ENCODE measurements around the gene THOC1. TPM values are rescaled to one million over a fixed set of nuclear protein-coding genes. Genes with fewer than 3 reads are reported as not detected.

THOC1 gene, protein sequence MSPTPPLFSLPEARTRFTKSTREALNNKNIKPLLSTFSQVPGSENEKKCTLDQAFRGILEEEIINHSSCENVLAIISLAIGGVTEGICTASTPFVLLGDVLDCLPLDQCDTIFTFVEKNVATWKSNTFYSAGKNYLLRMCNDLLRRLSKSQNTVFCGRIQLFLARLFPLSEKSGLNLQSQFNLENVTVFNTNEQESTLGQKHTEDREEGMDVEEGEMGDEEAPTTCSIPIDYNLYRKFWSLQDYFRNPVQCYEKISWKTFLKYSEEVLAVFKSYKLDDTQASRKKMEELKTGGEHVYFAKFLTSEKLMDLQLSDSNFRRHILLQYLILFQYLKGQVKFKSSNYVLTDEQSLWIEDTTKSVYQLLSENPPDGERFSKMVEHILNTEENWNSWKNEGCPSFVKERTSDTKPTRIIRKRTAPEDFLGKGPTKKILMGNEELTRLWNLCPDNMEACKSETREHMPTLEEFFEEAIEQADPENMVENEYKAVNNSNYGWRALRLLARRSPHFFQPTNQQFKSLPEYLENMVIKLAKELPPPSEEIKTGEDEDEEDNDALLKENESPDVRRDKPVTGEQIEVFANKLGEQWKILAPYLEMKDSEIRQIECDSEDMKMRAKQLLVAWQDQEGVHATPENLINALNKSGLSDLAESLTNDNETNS
- 15.2 and 22.4 TPM in 2 replicates for total RNA-seq

DNA sequence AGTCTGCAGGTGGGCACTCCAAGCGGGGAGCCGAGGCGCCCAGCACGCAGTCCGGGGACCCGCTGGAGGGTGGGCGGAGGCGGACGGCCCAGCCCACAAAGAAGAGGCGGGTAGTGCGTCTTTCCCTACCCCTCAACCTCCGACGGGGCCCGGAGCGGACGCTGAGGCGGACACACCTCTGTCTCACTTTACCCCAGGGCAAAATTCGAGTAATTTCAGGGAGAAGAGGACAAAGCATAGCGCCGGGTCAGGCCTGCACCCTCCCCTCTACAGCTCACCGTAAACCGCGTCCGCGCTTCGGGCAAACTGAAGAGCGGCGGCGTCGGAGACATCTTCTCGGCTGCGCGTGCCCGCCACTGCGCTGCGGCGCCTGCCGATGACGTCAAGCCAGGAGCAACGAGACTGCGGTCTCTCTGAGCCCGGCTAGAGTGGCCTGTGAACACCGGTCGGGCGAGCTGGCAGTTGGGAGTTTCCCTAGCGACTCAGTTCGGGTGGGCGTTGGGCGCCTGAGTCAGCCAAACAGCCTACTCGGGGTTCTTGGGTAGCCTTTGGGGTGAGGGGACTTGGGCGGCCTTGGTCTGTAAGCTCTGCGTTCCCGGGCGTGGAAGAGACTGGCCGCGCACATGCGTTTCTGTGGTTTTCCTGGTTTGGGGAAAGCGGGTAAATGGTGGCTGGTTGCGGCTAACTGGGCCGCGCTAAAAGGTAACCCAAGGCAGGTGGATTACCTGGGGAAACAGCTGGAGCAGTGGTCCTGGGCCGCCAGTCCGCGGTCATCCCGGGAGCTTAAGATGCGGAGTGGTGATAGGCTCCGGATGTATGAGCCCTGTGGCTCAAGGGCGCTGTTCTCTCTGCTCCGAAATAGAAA lies at the start of gene THOC1:
Gene THOC1 (minus strand): TSS at position 360 of the 865 bp plus-strand sequence. CDS start 28 bp downstream, at position 332.

Other genes starting within 250 kb of the THOC1 start
- gene TUBB8B, start 218.4 kb downstream of the THOC1 start, total RNA-seq = not detected in 2 replicates
- gene USP14, start 109.5 kb downstream of the THOC1 start, total RNA-seq = 10.7 and 16.3 TPM in 2 replicates
- gene COLEC12, start 232.7 kb upstream of the THOC1 start, total RNA-seq = 16.8 and 107 TPM in 2 replicates

Measured in pericardium fibroblast (primary cell).